ENCODE measurements around the gene ATP6V0D1.

The ATP6V0D1 gene

DNA sequence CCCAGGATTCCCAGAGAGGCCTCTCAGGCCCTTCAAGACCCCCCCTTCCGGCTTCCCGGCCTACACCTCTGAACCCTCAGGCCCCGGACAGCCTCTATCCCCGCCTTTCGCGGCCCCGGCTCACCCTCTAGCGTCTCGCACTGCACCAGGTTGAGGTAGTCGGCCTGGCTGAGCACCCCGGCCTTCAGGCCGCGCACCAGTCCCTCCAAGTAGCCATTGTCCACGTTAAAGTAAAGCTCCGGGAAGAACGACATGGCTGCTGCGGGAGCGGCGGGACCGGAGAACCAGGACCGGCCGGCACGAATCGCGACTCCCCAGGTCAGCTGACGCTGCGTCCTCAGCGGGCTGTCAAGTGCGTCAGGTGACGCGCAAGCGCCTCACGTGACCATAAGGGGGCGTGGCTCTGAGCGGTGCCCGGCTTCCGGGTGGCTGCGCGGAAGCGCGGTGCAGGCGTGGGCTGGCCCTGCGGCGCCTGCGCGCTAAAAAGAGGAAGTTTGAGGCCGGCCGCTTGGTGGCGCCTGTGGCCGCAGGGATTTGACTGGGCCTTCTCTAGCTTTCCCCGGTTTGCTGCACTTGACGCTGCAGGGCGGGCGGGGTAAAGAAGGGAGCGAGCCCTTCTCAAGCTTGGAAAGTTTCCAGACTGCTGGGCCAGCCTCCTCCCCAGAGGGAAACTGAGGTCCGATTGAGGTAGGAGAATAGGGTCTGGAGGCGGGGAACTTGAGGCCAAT is at the start of gene ATP6V0D1:
Gene ATP6V0D1, minus strand, starts transcription at position 325 of the 728 bp plus-strand sequence. Its CDS starts 71 bp downstream, at position 254.
- TF ChIP-seq, protein P1, sequence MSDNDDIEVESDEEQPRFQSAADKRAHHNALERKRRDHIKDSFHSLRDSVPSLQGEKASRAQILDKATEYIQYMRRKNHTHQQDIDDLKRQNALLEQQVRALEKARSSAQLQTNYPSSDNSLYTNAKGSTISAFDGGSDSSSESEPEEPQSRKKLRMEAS (IDR thresholded peaks at IDR 0.05; ENCODE audit: low read depth, low read length), result peak; percentile 99
- peak; percentile 92 for TF ChIP-seq MYC (IDR thresholded peaks at IDR 0.05; ENCODE audit: low read depth, low read length)
- TF ChIP-seq, protein P2, sequence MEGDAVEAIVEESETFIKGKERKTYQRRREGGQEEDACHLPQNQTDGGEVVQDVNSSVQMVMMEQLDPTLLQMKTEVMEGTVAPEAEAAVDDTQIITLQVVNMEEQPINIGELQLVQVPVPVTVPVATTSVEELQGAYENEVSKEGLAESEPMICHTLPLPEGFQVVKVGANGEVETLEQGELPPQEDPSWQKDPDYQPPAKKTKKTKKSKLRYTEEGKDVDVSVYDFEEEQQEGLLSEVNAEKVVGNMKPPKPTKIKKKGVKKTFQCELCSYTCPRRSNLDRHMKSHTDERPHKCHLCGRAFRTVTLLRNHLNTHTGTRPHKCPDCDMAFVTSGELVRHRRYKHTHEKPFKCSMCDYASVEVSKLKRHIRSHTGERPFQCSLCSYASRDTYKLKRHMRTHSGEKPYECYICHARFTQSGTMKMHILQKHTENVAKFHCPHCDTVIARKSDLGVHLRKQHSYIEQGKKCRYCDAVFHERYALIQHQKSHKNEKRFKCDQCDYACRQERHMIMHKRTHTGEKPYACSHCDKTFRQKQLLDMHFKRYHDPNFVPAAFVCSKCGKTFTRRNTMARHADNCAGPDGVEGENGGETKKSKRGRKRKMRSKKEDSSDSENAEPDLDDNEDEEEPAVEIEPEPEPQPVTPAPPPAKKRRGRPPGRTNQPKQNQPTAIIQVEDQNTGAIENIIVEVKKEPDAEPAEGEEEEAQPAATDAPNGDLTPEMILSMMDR (IDR thresholded peaks at IDR 0.05; ENCODE audit: low read depth, low read length), result peak; percentile 74
- no peak for TF ChIP-seq POLR2A (IDR thresholded peaks at IDR 0.05; ENCODE audit: extremely low read depth, insufficient read length)
- peak; percentile 99 for DNase-seq (ENCODE audit: low read depth)

DNA sequence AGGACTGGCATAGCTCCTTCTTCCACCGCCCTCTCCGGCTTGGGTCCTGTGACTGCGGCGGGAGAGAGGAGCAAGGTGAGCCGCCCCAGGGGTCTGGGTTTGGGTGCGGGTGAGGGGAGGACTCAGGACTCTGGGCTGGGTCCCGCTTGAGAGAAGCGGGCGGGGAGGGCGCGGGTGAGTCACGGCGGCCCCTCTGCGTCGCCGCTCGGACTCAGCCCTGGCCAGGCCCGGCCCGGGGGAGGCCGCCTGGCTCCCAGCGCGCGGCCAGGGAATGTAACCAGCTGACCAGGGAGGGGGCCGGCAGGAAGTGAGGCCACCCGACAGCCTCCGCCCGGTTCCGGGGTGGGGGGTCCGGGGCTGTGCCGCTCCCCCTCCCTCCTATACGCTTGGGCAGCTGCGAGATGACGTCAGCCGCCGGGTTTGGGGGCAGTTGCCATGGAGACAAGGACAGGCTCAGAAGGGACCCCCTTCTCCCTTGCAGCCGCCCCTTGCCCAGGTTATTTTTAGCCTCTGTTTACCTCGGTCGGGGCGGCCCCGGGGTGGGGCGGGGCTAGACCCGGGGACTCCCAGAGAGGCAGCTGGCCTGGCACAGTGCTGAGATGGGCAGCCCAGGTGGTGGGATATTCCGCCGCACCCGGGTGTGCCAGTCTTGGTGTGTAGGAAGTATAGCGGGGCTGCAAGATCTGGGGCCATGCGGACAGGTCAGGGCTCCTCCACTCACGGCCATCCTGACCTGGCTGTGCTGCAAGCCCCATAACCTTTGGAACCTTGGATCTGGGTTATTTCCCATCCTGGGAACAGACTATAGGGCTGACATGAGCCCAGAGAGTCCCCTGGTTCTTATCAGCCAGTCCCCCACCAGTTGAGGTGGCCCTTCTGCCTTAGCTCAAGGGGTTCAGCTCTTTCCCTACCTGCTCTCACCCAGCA is 49.3 kb upstream of the ATP6V0D1 start:
- H3K4me3 ChIP-seq (ENCODE audit: low read depth, low read length), result peak overlapping the region; percentile 59
- peak; percentile 48 for DNase-seq (ENCODE audit: low read depth)
- TF ChIP-seq, protein P2 (IDR thresholded peaks at IDR 0.05; ENCODE audit: low read depth, low read length), result no peak
- TF ChIP-seq POLR2A (IDR thresholded peaks at IDR 0.05; ENCODE audit: extremely low read depth, insufficient read length) (no peak), MYC (IDR thresholded peaks at IDR 0.05; ENCODE audit: low read depth, low read length) (no peak)
- TF ChIP-seq, protein P1 (IDR thresholded peaks at IDR 0.05; ENCODE audit: low read depth, low read length), result no peak

More for the DNA sequence above, at the start of gene ATP6V0D1:
- peak within 1 kb of the TSS; percentile 90 for H3K4me3 ChIP-seq (ENCODE audit: low read depth, low read length)

DNA sequence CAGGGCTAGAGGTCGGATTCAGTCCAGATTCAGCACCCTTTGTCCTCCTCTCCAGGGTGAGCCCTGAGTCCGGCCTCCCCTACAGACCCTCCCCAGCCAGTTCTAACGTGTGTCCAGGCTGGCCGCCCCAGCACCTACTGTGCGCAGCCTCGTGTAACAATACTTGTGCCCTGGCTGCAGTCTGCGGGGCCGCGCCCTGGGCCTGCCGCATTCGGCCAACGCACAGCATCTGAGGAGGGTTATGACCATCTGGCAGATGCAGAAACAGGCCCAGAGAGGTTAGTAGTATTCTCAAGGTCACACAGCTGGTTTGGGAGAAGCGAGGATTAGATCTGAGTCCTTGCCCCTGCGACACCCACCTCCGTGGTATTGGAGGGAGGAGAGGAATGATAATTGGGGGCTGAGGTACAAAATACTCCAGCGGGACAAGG is 48.6 kb upstream of the ATP6V0D1 start:
- no peak for DNase-seq (ENCODE audit: low read depth)
- TF ChIP-seq POLR2A (IDR thresholded peaks at IDR 0.05; ENCODE audit: extremely low read depth, insufficient read length) (no peak), MYC (IDR thresholded peaks at IDR 0.05; ENCODE audit: low read depth, low read length) (no peak)
- TF ChIP-seq, protein P1 (IDR thresholded peaks at IDR 0.05; ENCODE audit: low read depth, low read length), result no peak
- TF ChIP-seq, protein P2 (IDR thresholded peaks at IDR 0.05; ENCODE audit: low read depth, low read length), result no peak
- H3K4me3 ChIP-seq (ENCODE audit: low read depth, low read length), result peak overlapping the region; percentile 59

DNA sequence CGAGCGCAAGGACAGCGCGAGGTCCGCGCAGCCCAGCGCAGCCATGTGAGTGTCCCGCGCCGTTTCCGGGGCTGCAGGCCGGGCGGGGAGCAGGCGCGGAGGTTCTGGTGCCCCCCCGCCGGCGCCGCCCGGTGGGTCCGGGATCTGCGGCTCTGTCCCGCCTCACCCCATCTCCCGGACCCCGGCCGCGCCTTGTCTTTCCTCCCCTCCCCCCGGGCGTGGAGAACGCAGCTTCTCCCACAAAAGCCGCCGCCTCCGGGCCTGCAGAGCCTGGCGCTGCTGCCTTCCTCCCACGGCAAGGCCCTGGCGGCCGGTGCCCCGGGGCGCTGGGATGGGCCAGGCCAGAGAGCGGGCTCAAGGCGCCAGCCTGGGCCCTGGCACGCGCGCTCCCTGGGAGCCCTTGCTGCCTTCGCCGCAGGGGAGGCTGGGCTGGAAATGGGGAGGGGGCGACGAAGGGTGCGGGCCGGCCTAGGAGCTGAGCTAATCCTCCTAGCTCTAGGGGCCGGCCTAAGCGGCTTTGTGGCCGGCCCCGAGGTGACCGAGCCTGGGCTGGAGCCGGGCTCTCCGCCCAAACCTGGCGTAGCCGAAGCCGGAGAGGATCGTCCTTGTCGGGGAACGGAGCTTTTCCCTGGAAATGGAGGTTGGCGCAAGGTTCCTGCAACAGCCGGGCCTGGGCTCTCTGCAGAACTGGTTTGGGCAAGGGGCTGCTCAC is 48.1 kb upstream of the ATP6V0D1 start:
- peak; percentile 70 for DNase-seq (ENCODE audit: low read depth)
- TF ChIP-seq, protein P1 (IDR thresholded peaks at IDR 0.05; ENCODE audit: low read depth, low read length), result no peak
- TF ChIP-seq POLR2A (IDR thresholded peaks at IDR 0.05; ENCODE audit: extremely low read depth, insufficient read length), result peak; percentile 40
- peak overlapping the region; percentile 59 for H3K4me3 ChIP-seq (ENCODE audit: low read depth, low read length)

DNA sequence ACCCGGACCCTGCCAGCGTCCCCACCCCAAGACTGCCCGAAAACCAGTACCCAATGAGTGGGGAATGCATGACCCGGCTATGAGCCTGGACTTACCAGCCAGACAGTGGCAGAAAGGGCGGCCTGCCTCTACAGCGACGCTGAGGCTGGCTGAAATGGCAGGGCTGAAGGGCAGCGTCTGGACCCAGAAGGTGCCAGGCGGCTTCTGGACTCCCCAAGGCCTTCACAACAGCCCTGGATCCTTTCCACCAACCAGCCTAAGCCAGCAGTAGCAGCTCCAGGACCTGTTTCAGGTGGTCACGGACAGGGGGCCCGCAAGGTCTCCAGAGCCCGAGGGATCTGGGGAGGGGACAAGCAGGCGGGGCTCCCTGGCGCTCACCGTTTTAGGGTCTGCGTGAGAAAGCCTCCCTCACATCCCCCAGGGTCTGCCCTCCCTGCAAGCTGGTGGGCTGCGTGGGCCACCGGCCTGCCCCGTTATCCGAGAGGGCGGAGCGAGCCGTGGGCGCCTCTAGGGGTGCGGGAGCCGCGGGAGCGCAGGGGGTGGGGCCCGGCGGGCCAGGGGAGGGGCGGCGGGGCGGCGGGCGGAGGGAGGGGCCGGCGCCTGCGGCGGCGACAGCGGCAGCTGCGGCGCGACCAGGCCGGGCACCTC is 47.4 kb upstream of the ATP6V0D1 start, which contains the start of gene RIPOR1:
Gene RIPOR1, plus strand, starts transcription at position 608 of the 648 bp plus-strand sequence. CDS start 9,618 bp downstream, outside the sequence.
- peak; percentile 61 for DNase-seq (ENCODE audit: low read depth)
- TF ChIP-seq, protein P1 (IDR thresholded peaks at IDR 0.05; ENCODE audit: low read depth, low read length), result no peak
- TF ChIP-seq MYC (IDR thresholded peaks at IDR 0.05; ENCODE audit: low read depth, low read length) (no peak), POLR2A (IDR thresholded peaks at IDR 0.05; ENCODE audit: extremely low read depth, insufficient read length) (no peak)
- TF ChIP-seq, protein P2 (IDR thresholded peaks at IDR 0.05; ENCODE audit: low read depth, low read length), result no peak
- peak within 1 kb of the TSS; percentile 59 for H3K4me3 ChIP-seq (ENCODE audit: low read depth, low read length)

Data from NB4 (cell line).